GM10266 (cell line): ENCODE results near the gene TTC38.

Experiments used
- DNase-seq: peaks from one replicate; pipeline ENCODE4 v3.0.0; 2012; ENCODE audit errors: extremely low spot score
- TF ChIP-seq, protein P1 (sequence below): IDR thresholded peaks from 2 replicates; pipeline ENCODE4 v1.5.1; 2012; ENCODE audit warnings: mild to moderate bottlenecking, low read depth; ENCODE audit not compliant: control insufficient read depth, insufficient read depth; ENCODE audit errors: missing control alignments

TTC38 gene

DNA sequence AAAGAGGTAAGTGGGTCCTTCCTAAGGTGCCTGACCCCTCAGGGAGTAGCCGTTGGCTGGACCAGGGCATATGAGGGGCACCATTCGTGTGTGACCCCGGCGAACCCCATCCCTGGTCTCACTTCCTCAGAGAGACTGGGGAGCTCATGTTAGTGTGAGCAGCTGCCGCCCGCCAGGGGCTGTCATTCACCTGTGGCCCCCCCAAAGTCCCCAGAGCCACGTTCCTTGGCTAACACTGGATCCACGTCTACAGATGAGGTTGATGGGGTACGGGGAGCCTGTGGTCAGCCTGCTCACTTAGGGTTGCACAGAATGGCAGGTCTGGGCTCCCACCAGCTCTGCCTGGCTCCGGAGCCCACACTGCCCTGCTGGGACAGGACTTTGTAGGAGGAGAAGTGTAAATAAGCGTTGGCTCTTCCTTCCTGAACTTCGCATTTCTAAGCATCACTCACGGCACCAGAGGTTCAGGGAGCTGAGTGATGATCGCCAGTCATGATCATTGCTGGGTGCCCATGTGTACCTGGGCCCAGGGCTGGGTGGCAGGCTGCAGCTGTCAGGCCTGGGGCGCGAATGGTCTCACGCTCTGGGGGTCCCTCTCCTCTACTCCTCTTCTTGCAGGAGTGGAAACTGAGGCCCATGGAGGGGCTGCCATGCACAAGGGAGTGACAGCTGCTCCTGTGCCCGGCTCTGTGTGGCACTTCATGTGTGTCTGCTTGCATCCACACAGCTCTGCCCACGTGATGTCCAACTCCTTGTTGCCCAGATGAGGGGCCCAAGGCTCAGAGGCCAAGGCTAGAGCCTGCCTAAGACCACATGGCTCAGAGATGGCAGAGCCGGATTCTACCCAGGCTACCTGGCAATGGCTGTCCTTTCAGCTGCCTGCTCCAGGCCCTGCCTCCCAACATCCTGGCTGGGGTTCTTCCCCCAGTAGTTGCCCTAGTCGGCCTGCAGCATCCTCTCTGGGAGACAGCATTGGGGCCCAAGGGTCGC lies 11.1 kb downstream of the TTC38 start:
- TF ChIP-seq, protein P1, sequence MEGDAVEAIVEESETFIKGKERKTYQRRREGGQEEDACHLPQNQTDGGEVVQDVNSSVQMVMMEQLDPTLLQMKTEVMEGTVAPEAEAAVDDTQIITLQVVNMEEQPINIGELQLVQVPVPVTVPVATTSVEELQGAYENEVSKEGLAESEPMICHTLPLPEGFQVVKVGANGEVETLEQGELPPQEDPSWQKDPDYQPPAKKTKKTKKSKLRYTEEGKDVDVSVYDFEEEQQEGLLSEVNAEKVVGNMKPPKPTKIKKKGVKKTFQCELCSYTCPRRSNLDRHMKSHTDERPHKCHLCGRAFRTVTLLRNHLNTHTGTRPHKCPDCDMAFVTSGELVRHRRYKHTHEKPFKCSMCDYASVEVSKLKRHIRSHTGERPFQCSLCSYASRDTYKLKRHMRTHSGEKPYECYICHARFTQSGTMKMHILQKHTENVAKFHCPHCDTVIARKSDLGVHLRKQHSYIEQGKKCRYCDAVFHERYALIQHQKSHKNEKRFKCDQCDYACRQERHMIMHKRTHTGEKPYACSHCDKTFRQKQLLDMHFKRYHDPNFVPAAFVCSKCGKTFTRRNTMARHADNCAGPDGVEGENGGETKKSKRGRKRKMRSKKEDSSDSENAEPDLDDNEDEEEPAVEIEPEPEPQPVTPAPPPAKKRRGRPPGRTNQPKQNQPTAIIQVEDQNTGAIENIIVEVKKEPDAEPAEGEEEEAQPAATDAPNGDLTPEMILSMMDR: no peak
- DNase-seq: no peak

DNA sequence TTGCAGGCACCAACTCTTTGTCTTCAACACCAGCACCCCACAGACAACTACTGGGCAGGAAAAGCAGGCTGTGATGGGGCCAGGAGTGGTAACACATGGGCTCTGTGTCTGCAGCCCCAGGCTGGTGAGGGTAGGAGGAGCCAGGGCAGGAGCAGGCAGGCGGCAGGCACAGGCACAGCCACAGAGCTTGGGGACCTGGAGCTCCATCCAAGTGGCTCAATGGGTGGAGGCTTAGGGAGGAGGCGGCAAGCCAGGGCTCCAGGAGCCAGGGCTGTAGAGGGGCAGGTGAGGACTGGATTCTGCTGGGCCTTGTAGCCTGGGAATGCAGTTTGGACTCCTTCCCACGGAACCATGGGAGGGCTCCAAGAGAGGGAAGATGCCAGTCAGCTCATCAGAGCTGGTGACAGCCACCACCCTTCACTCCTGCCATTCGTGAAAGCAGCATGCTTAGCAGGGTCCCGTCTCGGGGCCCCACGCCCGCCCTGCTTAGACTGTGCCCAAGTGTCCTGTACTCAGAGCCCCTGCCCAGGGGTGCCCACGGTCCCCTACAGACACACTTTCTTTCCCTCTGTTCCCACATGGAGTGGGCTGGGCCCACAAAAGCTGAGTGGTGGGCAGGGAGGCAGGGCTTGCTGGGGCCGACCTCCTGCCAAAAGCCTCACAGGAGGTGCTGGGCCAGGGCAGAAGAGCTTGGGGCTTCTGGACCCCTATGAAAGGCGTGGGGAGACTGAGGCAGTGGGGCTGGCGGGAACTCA lies 12.4 kb downstream of the TTC38 start:
- TF ChIP-seq, protein P1: no peak
- no peak for DNase-seq

DNA sequence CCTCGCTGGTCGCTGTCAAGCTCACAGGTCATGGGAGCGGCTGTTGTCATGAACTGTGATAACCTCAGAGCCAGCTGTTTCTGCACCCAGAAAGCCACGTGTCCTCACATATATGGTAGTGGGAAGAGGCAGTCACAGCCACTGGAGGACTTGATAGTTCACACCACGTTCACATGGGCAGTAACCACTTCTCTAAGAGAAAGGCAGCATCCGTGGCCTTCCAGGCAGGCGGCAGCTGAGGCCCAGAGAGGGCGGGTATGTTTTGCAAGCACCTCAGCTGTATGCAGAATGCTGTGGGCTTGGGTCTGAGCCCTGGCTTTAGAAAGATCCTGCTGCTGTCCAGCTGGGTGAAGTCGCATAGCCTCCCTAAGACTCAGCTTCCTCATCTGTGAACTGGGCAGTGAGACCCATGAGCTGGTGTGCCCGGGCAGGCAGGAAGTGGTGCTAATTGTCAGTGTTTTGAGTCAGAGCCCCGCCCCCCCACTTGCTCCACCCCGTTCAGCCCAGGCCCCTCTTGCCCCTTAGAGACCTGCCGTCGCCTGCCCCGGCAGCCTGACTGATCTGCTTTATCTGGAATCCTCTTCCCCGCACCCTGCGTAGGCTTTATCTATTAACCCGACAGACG lies 13.3 kb downstream of the TTC38 start:
- TF ChIP-seq, protein P1: no peak
- DNase-seq: no peak

DNA sequence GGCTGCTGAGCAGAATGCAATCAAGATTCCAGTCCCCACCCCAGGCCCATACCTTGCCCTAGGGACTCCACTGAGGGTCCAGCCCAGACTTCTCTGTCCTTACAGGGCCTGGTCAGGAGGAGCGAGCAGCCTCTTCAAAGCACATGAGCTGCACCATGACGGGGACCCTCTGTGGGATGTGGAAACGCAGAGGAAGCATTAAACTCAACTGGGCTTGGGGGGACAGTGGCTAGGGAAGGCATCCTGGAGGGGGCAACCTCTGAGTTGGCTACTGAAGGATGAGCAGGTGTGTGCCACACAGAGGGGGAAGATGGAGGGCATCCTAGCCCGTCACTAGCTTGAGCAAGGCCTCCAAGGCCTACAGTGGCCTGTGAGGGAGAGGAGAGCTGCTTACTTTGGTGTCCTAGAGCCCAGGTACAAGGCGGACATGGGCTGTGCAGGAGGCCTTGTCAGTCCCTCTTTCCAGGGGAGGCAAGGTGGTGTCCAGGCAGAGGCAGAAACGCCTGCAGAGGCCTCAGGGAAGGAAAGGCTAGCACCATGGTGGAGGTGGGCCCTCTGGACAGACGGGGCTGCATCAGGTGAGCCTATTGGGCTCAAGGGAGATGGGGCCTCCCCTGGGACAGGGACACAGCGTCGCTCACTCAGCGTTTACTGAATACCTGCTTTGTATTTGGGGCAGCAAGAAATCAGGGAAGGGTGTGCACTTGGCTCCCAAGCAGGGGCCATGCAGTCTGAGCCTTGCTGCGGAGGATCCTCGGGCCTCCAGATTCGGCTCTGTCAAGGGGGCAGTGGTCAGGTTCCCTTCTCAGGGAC lies 14.3 kb downstream of the TTC38 start:
- TF ChIP-seq, protein P1: no peak
- no peak for DNase-seq

DNA sequence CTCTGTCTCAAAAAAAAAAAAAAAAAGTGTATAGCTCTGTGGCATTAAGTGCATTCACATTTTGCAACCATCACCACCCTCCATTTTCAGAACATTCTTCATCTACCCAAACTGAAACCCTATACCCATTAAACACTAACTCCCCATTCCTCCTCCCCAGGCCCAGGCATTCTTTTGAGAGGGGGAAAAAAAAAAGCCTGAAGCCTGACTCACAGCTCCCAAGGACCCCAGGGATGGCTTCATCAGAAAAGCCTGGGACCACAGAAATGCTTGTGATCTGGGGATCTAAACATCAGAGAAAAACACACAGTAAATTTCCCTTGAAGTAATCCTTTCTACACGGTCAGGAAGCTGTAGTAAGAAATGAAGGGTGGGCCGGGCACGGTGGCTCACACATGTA lies 18.2 kb downstream of the TTC38 start:
- DNase-seq: no peak
- TF ChIP-seq, protein P1: no peak

DNA sequence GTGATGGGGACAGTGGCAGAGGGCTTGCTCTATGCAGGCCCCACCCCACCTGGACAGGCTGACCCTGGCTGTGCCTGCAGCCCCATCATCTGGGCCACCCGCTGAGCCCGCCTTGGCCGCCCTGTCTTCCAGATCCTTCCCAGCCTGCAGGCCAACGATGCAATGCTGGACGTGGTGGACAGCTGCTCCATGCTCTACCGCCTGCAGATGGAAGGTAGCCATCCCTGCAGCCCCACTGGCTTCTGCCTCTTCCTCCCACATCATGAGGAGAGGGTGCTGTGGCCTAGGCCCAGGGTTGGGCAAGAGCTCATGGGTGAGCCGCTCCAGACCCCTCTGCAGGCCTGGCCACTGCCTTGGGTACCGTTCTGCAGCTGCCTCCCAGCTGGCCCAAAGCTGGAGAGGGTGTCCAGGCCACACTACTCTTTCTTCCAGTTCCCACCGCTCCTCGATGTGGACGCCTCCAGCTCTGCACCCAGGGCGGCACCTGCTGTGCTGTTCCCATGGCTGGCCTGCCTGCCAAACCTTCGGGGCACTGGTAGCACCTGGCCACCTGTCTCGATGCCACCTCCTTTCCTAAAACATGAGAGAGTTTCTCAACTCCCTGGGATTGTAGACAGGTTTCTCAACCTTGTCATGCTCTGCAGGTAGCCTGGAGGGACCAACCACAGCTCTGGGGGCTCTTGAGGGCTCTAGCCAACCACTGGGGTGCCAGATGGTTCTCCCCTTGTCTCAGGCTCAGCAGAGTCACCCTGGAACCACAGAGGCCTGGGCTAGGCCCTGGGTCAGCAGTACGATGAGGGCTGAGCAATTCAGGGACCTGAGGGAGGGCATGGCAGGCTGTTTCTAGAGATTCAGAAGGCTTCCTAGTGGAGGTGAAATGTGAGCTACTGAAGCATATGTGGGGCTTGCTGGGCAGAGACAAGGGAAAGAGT lies 19.4 kb downstream of the TTC38 start:
- TF ChIP-seq, protein P1: no peak
- no peak for DNase-seq
